SK-N-SH treated with all-trans-retinoic acid at 6 μM for 48 hours (cell line): ENCODE results near the gene DUSP11.

Source experiments
- ESRRG ChIP-seq: fragments of 250-450 bp; sonication (Bioruptor Pico); IDR thresholded peaks from 2 replicates; pipeline ENCODE4 v1.6.1; 2021; ENCODE audit warnings: mild to moderate bottlenecking
- TCF4 ChIP-seq: fragments of 250-450 bp; sonication (Bioruptor Pico); IDR thresholded peaks from 2 replicates; pipeline ENCODE4 v1.8.0; 2021; ENCODE audit warnings: mild to moderate bottlenecking, moderate library complexity, borderline replicate concordance
- TOX ChIP-seq: fragments of 250-450 bp; sonication (Bioruptor Pico); IDR thresholded peaks from 2 replicates; pipeline ENCODE4 v1.8.0; 2021; ENCODE audit warnings: mild to moderate bottlenecking, moderate library complexity, borderline replicate concordance
- ZC3H10 ChIP-seq: fragments of 250-450 bp; sonication (Bioruptor Pico); IDR thresholded peaks from 2 replicates; pipeline ENCODE4 v1.5.1; 2021; ENCODE audit warnings: mild to moderate bottlenecking, moderate library complexity
- TF ChIP-seq, protein P1 (sequence below): fragments of 250-450 bp; sonication (Bioruptor Pico); IDR thresholded peaks from 2 replicates; pipeline ENCODE4 v1.5.0; 2020; ENCODE audit warnings: mild to moderate bottlenecking, moderate library complexity
- TF ChIP-seq, protein P2 (sequence below): fragments of 250-450 bp; sonication (Bioruptor Pico); IDR thresholded peaks from 2 replicates; pipeline ENCODE4 v1.8.0; 2020; ENCODE audit warnings: mild to moderate bottlenecking, moderate library complexity, borderline replicate concordance

DNA sequence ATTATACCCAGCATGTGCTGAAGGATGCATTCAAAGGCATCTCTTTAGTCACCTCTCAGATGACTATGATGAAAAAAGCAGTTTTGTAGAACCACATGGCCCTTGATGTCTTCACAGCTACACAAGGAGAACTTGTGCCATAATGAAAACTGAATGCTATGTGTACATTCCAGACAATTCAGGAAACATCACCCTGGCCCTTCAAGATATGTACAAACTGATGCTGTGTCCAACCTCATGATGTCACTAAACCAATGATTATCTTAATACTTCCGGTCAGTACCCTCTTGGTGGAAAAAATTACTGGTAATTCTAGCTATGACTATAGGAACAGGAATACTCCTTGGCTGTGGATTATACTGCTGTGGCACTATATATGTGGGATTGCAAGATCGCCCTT is 20.0 kb downstream of the DUSP11 start:
- TF ChIP-seq, protein P1, sequence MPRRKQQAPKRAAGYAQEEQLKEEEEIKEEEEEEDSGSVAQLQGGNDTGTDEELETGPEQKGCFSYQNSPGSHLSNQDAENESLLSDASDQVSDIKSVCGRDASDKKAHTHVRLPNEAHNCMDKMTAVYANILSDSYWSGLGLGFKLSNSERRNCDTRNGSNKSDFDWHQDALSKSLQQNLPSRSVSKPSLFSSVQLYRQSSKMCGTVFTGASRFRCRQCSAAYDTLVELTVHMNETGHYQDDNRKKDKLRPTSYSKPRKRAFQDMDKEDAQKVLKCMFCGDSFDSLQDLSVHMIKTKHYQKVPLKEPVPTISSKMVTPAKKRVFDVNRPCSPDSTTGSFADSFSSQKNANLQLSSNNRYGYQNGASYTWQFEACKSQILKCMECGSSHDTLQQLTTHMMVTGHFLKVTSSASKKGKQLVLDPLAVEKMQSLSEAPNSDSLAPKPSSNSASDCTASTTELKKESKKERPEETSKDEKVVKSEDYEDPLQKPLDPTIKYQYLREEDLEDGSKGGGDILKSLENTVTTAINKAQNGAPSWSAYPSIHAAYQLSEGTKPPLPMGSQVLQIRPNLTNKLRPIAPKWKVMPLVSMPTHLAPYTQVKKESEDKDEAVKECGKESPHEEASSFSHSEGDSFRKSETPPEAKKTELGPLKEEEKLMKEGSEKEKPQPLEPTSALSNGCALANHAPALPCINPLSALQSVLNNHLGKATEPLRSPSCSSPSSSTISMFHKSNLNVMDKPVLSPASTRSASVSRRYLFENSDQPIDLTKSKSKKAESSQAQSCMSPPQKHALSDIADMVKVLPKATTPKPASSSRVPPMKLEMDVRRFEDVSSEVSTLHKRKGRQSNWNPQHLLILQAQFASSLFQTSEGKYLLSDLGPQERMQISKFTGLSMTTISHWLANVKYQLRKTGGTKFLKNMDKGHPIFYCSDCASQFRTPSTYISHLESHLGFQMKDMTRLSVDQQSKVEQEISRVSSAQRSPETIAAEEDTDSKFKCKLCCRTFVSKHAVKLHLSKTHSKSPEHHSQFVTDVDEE (CRISPR knock-in tag), result no peak
- no peak for TF ChIP-seq TOX (CRISPR knock-in tag)
- TF ChIP-seq TCF4 (CRISPR knock-in tag), result no peak
- TF ChIP-seq ESRRG (CRISPR knock-in tag), result no peak
- no peak for TF ChIP-seq ZC3H10 (CRISPR knock-in tag)
- TF ChIP-seq, protein P2, sequence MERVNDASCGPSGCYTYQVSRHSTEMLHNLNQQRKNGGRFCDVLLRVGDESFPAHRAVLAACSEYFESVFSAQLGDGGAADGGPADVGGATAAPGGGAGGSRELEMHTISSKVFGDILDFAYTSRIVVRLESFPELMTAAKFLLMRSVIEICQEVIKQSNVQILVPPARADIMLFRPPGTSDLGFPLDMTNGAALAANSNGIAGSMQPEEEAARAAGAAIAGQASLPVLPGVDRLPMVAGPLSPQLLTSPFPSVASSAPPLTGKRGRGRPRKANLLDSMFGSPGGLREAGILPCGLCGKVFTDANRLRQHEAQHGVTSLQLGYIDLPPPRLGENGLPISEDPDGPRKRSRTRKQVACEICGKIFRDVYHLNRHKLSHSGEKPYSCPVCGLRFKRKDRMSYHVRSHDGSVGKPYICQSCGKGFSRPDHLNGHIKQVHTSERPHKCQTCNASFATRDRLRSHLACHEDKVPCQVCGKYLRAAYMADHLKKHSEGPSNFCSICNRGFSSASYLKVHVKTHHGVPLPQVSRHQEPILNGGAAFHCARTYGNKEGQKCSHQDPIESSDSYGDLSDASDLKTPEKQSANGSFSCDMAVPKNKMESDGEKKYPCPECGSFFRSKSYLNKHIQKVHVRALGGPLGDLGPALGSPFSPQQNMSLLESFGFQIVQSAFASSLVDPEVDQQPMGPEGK (CRISPR knock-in tag), result no peak
